DND-41 (cell line): Measurements from ENCODE around the gene COL4A1.

Experiments
- EZH2 ChIP-seq: IDR thresholded peaks from 3 replicates; pipeline ENCODE4 v1.6.1; 2012; ENCODE audit warnings: borderline replicate concordance, low read depth, mild to moderate bottlenecking, moderate library complexity, low read length, inconsistent platforms; ENCODE audit not compliant: severe bottlenecking
- TF ChIP-seq, protein P1 (sequence below): IDR thresholded peaks from 2 replicates; pipeline ENCODE4 v1.5.1; 2012; ENCODE audit warnings: borderline replicate concordance, low read length, moderate library complexity, mild to moderate bottlenecking; ENCODE audit not compliant: poor library complexity, severe bottlenecking; ENCODE audit errors: extremely low read depth

DNA sequence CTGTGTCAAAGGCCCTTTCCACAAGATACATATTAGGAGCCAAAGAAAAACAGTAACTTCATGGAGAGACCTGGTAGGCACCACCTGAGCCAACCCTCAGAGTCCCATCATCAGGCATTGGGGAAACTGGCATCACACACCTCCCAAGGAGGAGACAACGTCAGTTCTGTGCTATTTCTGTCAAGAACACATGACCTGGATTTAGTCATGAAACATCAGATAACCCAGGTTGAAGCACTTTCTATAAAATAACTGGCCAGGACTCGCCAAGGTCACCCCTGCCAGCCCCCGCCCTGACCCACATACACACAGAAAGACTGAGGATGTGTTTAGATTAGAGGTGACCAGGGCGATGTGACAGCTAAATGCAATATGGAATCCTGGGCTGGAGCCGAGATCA lies 35.6 kb downstream of the COL4A1 start:
- TF ChIP-seq, protein P1, sequence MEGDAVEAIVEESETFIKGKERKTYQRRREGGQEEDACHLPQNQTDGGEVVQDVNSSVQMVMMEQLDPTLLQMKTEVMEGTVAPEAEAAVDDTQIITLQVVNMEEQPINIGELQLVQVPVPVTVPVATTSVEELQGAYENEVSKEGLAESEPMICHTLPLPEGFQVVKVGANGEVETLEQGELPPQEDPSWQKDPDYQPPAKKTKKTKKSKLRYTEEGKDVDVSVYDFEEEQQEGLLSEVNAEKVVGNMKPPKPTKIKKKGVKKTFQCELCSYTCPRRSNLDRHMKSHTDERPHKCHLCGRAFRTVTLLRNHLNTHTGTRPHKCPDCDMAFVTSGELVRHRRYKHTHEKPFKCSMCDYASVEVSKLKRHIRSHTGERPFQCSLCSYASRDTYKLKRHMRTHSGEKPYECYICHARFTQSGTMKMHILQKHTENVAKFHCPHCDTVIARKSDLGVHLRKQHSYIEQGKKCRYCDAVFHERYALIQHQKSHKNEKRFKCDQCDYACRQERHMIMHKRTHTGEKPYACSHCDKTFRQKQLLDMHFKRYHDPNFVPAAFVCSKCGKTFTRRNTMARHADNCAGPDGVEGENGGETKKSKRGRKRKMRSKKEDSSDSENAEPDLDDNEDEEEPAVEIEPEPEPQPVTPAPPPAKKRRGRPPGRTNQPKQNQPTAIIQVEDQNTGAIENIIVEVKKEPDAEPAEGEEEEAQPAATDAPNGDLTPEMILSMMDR: no peak
- no peak for TF ChIP-seq EZH2
